ENCODE results near the gene MUSK. TPM values are rescaled to one million over a fixed set of nuclear protein-coding genes. Genes with fewer than 3 reads are reported as not detected.

The MUSK gene
- total RNA-seq, 1 experiment from 2014 or later: not detected

- no peaks in the 10 kb centered on the region for H3K27me3 Mint-ChIP-seq (ENCODE audit: low read depth)
- CTCF ChIA-PET: no interaction called here
- no peak overlapping the region for H3K4me3 Mint-ChIP-seq
- no peaks in the 10 kb centered on the region for H3K36me3 Mint-ChIP-seq
- H3K4me1 Mint-ChIP-seq: 0 out of 2 replicates have a peak, but pooled peaks cover 3% of the 10 kb centered on the region
- POLR2A ChIA-PET: no interaction called here
- no peak for TF ChIP-seq CDX4 (CRISPR knock-in tag; IDR thresholded peaks at IDR 0.05; ENCODE audit: borderline replicate concordance)
- TF ChIP-seq ZNF121 (CRISPR knock-in tag; IDR thresholded peaks at IDR 0.05): no peak
- no peak for TF ChIP-seq ZNF423 (CRISPR knock-in tag; IDR thresholded peaks at IDR 0.05)
- no peak for TF ChIP-seq HMGA2 (CRISPR knock-in tag; IDR thresholded peaks at IDR 0.05)
- no peak for TF ChIP-seq TP53 (CRISPR knock-in tag; IDR thresholded peaks at IDR 0.05)
- TF ChIP-seq NFYB (CRISPR knock-in tag; conservative IDR thresholded peaks at IDR 0.05; ENCODE audit: low read depth): no peak
- TF ChIP-seq NR3C1 (CRISPR knock-in tag; conservative IDR thresholded peaks at IDR 0.05; ENCODE audit: low read depth): no peak
- no peak for TF ChIP-seq JUN (CRISPR knock-in tag; IDR thresholded peaks at IDR 0.05)
- TF ChIP-seq OVOL2 (CRISPR knock-in tag; IDR thresholded peaks at IDR 0.05; ENCODE audit: borderline replicate concordance): no peak
- no peak for TF ChIP-seq ETV6 (CRISPR knock-in tag; IDR thresholded peaks at IDR 0.05)
- no peak for TF ChIP-seq ARID4B (CRISPR knock-in tag; IDR thresholded peaks at IDR 0.05; ENCODE audit: borderline replicate concordance)
- no peak for TF ChIP-seq MLX (CRISPR knock-in tag; IDR thresholded peaks at IDR 0.05)
- H3K9me3 Mint-ChIP-seq: no peaks in the 10 kb centered on the region; the same call in 1 of the 2 replicates
- no peak overlapping the region for H3K27ac Mint-ChIP-seq
- DNase-seq (ENCODE audit: low spot score) (no peak), ATAC-seq (no peak)
These were observed 168.9 kb downstream of the MUSK start for GRCh38 chr9:110837401-110838005.

GRCh38 chr9:110842169-110842568, 173.6 kb downstream of the MUSK start:
- Mint-ChIP-seq H3K27ac (no peak overlapping the region), H3K4me1 (no peaks in the 10 kb centered on the region), H3K9me3 (no peaks in the 10 kb centered on the region; the same call in 1 of the 2 replicates), H3K36me3 (no peaks in the 10 kb centered on the region), H3K4me3 (no peak overlapping the region), H3K27me3 (ENCODE audit: low read depth) (no peaks in the 10 kb centered on the region)
- peak; percentile 17 for DNase-seq (ENCODE audit: low spot score)
- ChIA-PET CTCF (interaction anchor here (0.7 to 1.3 kb wide), 4 partner anchors 9 to 458 kb away, joined by 3 to 7 read pairs (median 4); no protein-coding TSS in a partner anchor), POLR2A (no interaction called here)
- peak; percentile 96 for ATAC-seq
- TF ChIP-seq ZNF138 (CRISPR knock-in tag; conservative IDR thresholded peaks at IDR 0.05) (no peak), FOXK1 (CRISPR knock-in tag; IDR thresholded peaks at IDR 0.05) (no peak), ATF2 (CRISPR knock-in tag; IDR thresholded peaks at IDR 0.05; ENCODE audit: borderline replicate concordance, low read depth) (no peak), NFATC4 (CRISPR knock-in tag; IDR thresholded peaks at IDR 0.05) (no peak), MLX (CRISPR knock-in tag; IDR thresholded peaks at IDR 0.05) (no peak), ZBTB21 (CRISPR knock-in tag; IDR thresholded peaks at IDR 0.05; ENCODE audit: borderline replicate concordance) (no peak), CDX4 (CRISPR knock-in tag; IDR thresholded peaks at IDR 0.05; ENCODE audit: borderline replicate concordance) (no peak), NR1H2 (CRISPR knock-in tag; IDR thresholded peaks at IDR 0.05) (no peak), ZNF317 (CRISPR knock-in tag; IDR thresholded peaks at IDR 0.05; ENCODE audit: borderline replicate concordance, low read depth) (no peak), ETV6 (CRISPR knock-in tag; IDR thresholded peaks at IDR 0.05) (no peak), E2F4 (CRISPR knock-in tag; IDR thresholded peaks at IDR 0.05; ENCODE audit: borderline replicate concordance, low read depth) (no peak), CREM (CRISPR knock-in tag; IDR thresholded peaks at IDR 0.05) (no peak), SMAD3 (CRISPR knock-in tag; IDR thresholded peaks at IDR 0.05; ENCODE audit: borderline replicate concordance) (no peak), KAT7 (CRISPR knock-in tag; IDR thresholded peaks at IDR 0.05; ENCODE audit: borderline replicate concordance) (no peak), IRF1 (CRISPR knock-in tag; IDR thresholded peaks at IDR 0.05) (no peak)
